ENCODE measurements around the gene SLC16A8.
"Not testable (repeated sequence)": the region's sequence is repeated elsewhere in the genome, so short reads cannot be mapped to it uniquely, and the experiment has no call there.

SLC16A8 gene

GRCh38 chr22:38041760-38042487 is 42.1 kb downstream of the SLC16A8 start:
- DNase-seq = no peak

- no peak for DNase-seq
These were observed 42.8 kb downstream of the SLC16A8 start for GRCh38 chr22:38040953-38041759.

GRCh38 chr22:38038890-38039812 is 44.8 kb downstream of the SLC16A8 start:
- DNase-seq = no peak

- no peak for DNase-seq
These were observed 45.6 kb downstream of the SLC16A8 start for GRCh38 chr22:38038426-38038825.

GRCh38 chr22:38037367-38038150 is 46.4 kb downstream of the SLC16A8 start:
- not testable (repeated sequence) for DNase-seq

GRCh38 chr22:38036392-38037062 is 47.5 kb downstream of the SLC16A8 start:
- DNase-seq = no peak

- DNase-seq = no peak
These were observed 48.5 kb downstream of the SLC16A8 start for GRCh38 chr22:38035530-38035885.

- no peak for DNase-seq
These were observed 49.0 kb downstream of the SLC16A8 start for GRCh38 chr22:38034884-38035529.

GRCh38 chr22:38034278-38034882 is 49.6 kb downstream of the SLC16A8 start:
- DNase-seq = peak; percentile 55

- DNase-seq = no peak
These were observed 50.3 kb downstream of the SLC16A8 start for GRCh38 chr22:38033522-38034277.

GRCh38 chr22:38032681-38033521 is 51.1 kb downstream of the SLC16A8 start:
- DNase-seq = peak; percentile 64

GRCh38 chr22:38031491-38031890 is 52.5 kb downstream of the SLC16A8 start:
- no peak for DNase-seq

GRCh38 chr22:38030311-38031133 is 53.5 kb downstream of the SLC16A8 start:
- no peak for DNase-seq

GRCh38 chr22:38029901-38030300 is 54.1 kb downstream of the SLC16A8 start:
- no peak for DNase-seq

GRCh38 chr22:38029370-38029769 is 54.6 kb downstream of the SLC16A8 start:
- no peak for DNase-seq

- no peak for DNase-seq
These were observed 55.4 kb downstream of the SLC16A8 start for GRCh38 chr22:38028344-38029130.
